Suprapubic skin (tissue), 4 donors: Measurements from ENCODE around the gene SEMA3C. TPM values are rescaled to one million over a fixed set of nuclear protein-coding genes. Genes with fewer than 3 reads are reported as not detected.
A peak's percentile ranks its signal among the peaks of the same experiment; 100 is the strongest.

Experiments used
- DNase-seq, 2 donors: peaks; one replicate each; pipeline ENCODE4 v3.0.0-alpha.2; 2019; ENCODE audit warnings: low spot score in 2 of 2
- H3K27ac ChIP-seq: fragments of 200-600 bp; sonication (generic); one replicate; pipeline ENCODE4 v1.5.1; 2019
- H3K27me3 ChIP-seq: fragments of 200-600 bp; sonication (generic); one replicate; pipeline ENCODE4 v1.5.1; 2019
- H3K36me3 ChIP-seq: fragments of 200-600 bp; sonication (generic); one replicate; pipeline ENCODE4 v1.5.1; 2019
- H3K4me1 ChIP-seq: fragments of 200-600 bp; sonication (generic); one replicate; pipeline ENCODE4 v1.5.1; 2019
- H3K4me3 ChIP-seq: fragments of 200-600 bp; sonication (generic); one replicate; pipeline ENCODE4 v1.5.1; 2019; ENCODE audit warnings: mild to moderate bottlenecking
- H3K9me3 ChIP-seq: fragments of 200-600 bp; sonication (generic); one replicate; pipeline ENCODE4 v1.5.1; 2019
- EP300 ChIP-seq: sonication (generic); formaldehyde crosslinking; IDR thresholded peaks from one replicate; pipeline ENCODE4 v1.6.1; 2017; ENCODE audit warnings: antibody characterized with exemption
- POLR2A ChIP-seq, 2 donors: fragments of 450-650 bp; IDR thresholded peaks; one replicate each; pipeline ENCODE4 v1.6.1; 2017; ENCODE audit warnings: antibody characterized with exemption in 2 of 2, mild to moderate bottlenecking in 2 of 2, moderate library complexity in 2 of 2
- POLR2AphosphoS5 ChIP-seq, 3 donors: sonication (generic); formaldehyde crosslinking; IDR thresholded peaks; one replicate each; pipeline ENCODE4 v1.6.1; 2017; ENCODE audit warnings: antibody characterized with exemption in 3 of 3
- WGBS: methylation state at CpG from one replicate; pipeline ENCODE4 v1.1.5; 2018; 5-methylcytosine and 5-hydroxymethylcytosine counted together
- total RNA-seq, 4 donors: library from RNA; depleted of rRNA; stranded (reverse); fragments of >200 nt; gene quantifications; one replicate each; pipeline ENCODE4 v1.1.0, GENCODE V29; 2016
- TF ChIP-seq, protein P1 (sequence below), 2 donors: fragments of 200-600 bp in 1 of 2; fragments of 450-650 bp in 1 of 2; sonication (generic) in 1 of 2; IDR thresholded peaks; one replicate each; pipeline ENCODE4 v1.5.1; 2016 to 2019; ENCODE audit warnings: antibody characterized with exemption in 2 of 2, mild to moderate bottlenecking in 1 of 2, moderate library complexity in 1 of 2

Gene SEMA3C
- total RNA-seq, 4 donors from 2014 or later, result 46.0 to 105 (median 76.0) TPM

DNA sequence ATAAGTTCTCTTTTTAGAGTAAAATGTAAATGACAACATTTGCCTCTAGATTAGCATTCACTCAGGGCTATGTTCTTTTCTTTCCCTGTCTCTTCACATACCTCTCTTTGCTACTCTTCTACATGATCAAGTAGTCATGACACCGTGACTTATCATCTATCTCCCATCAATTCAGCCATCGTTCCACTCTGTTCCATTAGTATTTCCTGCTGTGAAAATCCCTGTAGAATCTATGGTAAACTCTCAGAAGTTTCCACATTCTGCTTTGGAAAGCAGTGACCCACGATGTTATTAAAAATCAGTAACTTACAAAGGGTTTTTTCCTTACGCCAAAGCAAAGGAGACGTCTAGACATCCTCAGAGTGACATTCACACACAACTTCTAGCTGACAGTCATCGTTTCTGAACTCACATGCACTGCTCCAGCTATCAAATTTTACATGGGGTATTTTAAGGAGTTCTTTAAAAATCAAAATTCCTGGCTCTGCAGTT lies 135.6 kb downstream of the SEMA3C start:
- 73% methylated on average over 6 of the region's 6 CpGs for WGBS
- TF ChIP-seq POLR2A (IDR thresholded peaks at IDR 0.05) (no peak), POLR2AphosphoS5 (IDR thresholded peaks at IDR 0.05) (no peak), EP300 (no peak)
- TF ChIP-seq, protein P1, sequence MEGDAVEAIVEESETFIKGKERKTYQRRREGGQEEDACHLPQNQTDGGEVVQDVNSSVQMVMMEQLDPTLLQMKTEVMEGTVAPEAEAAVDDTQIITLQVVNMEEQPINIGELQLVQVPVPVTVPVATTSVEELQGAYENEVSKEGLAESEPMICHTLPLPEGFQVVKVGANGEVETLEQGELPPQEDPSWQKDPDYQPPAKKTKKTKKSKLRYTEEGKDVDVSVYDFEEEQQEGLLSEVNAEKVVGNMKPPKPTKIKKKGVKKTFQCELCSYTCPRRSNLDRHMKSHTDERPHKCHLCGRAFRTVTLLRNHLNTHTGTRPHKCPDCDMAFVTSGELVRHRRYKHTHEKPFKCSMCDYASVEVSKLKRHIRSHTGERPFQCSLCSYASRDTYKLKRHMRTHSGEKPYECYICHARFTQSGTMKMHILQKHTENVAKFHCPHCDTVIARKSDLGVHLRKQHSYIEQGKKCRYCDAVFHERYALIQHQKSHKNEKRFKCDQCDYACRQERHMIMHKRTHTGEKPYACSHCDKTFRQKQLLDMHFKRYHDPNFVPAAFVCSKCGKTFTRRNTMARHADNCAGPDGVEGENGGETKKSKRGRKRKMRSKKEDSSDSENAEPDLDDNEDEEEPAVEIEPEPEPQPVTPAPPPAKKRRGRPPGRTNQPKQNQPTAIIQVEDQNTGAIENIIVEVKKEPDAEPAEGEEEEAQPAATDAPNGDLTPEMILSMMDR (IDR thresholded peaks at IDR 0.05), result no peak
- H3K9me3 ChIP-seq, result no peaks in the 10 kb centered on the region

DNA sequence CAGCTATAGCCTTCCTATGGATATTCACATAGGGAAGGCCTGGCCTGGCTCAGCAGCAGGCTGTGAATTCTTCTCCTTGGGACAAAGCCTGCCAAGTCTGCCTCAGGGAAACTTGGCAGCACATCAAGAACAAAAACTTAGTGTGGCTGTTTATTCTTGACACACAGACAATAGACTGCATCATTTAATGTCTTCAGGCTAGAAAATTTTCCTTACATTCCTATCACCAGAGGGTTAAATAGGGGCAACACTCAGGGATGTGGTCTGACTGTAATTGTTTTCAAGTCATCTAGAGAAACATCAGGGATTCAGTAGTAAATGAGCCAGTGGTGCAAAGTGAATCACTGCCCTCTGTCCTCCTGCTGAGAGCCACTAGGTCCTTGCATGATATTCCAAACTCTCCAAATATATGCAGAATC lies 137.3 kb downstream of the SEMA3C start:
- Histone ChIP-seq H3K9me3 (no peaks in the 10 kb centered on the region), H3K36me3 (no peaks in the 10 kb centered on the region), H3K4me3 (no peak overlapping the region), H3K27ac (peak overlapping the region; percentile 23), H3K4me1 (peaks cover 25% of the 10 kb centered on the region), H3K27me3 (no peaks in the 10 kb centered on the region)
- no peak for DNase-seq
- TF ChIP-seq POLR2AphosphoS5 (IDR thresholded peaks at IDR 0.05) (no peak), EP300 (no peak), POLR2A (IDR thresholded peaks at IDR 0.05) (no peak)
- TF ChIP-seq, protein P1 (IDR thresholded peaks at IDR 0.05), result no peak

More for the DNA sequence above, 135.6 kb downstream of the SEMA3C start:
- H3K4me1 ChIP-seq, result peaks cover 25% of the 10 kb centered on the region
- no peak overlapping the region for H3K27ac ChIP-seq
- no peaks in the 10 kb centered on the region for H3K27me3 ChIP-seq
- no peak overlapping the region for H3K4me3 ChIP-seq
- no peak for DNase-seq
- H3K36me3 ChIP-seq, result no peaks in the 10 kb centered on the region

DNA sequence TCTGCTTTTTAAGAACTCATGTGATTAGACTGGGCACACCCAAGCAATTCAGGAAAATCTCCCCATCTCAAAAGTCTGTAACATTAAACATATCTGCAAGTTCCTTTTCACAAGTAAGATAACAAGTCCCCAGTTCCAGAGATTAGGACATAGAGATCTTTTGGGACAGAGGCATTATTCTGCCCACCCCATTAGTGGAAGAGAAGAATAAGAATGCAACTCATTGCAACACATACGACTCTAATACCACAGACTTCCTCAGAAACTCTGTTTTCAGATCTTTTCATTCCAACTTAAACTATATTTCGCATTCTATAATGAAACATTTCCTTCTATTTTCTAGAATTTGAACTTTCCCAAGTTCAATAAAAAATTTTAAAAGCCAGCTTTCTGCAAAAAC lies 137.7 kb downstream of the SEMA3C start:
- no peak for DNase-seq
- Histone ChIP-seq H3K36me3 (no peaks in the 10 kb centered on the region), H3K4me1 (peaks cover 25% of the 10 kb centered on the region), H3K27me3 (no peaks in the 10 kb centered on the region), H3K4me3 (no peak overlapping the region), H3K27ac (peak overlapping the region; percentile 23), H3K9me3 (no peaks in the 10 kb centered on the region)
- 71% methylated on average over 2 of the region's 2 CpGs for WGBS
- TF ChIP-seq EP300 (no peak), POLR2AphosphoS5 (IDR thresholded peaks at IDR 0.05) (no peak), POLR2A (IDR thresholded peaks at IDR 0.05) (no peak)
- TF ChIP-seq, protein P1 (IDR thresholded peaks at IDR 0.05), result no peak

DNA sequence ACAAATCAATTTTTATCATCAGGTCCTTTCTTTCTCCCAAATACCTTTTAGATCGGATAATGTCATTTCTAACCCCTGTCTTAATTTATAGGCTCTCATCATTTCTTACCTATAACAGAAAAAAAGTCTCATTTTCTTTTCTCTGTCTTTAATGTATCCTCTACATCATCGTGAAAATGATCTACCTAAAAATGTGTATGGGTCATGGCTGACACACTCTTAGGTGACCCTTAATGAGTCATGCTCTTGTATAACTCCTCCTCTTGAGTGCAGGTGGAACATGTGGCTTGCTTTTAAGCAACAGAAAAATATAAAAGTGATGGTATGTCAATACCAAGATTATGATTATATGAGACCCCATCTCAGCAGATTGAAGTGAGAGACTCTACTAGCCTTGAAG lies 139.4 kb downstream of the SEMA3C start:
- Histone ChIP-seq H3K9me3 (no peaks in the 10 kb centered on the region), H3K27me3 (no peaks in the 10 kb centered on the region), H3K27ac (no peak overlapping the region), H3K36me3 (no peaks in the 10 kb centered on the region), H3K4me1 (peaks cover 22% of the 10 kb centered on the region), H3K4me3 (no peak overlapping the region)
- DNase-seq, result no peak
- TF ChIP-seq EP300 (no peak), POLR2AphosphoS5 (IDR thresholded peaks at IDR 0.05) (no peak), POLR2A (IDR thresholded peaks at IDR 0.05) (no peak)
- TF ChIP-seq, protein P1 (IDR thresholded peaks at IDR 0.05), result no peak
- WGBS, result 92% methylated on average over 2 of the region's 2 CpGs

DNA sequence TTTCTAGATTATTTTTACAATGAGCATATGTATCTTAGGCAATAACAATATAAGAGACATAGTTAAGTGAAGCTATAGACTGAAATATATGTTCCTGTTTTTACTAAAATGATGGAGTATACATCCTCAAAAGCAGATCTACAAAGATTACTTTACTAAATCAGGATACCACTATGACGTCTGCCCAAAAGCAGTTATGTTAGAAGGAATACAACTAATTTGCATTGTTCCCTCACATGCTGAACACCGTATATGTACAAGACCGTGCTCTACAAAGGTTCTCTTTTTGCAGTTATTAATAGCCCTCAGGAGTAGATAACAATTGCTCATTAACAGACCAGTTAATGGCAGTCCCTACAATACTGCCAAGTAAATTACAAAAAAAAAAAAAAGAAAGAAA lies 143.0 kb downstream of the SEMA3C start:
- H3K9me3 ChIP-seq, result no peaks in the 10 kb centered on the region
- H3K27me3 ChIP-seq, result no peaks in the 10 kb centered on the region
- DNase-seq, result no peak
- TF ChIP-seq POLR2A (IDR thresholded peaks at IDR 0.05) (no peak), POLR2AphosphoS5 (IDR thresholded peaks at IDR 0.05) (no peak), EP300 (no peak)
- TF ChIP-seq, protein P1 (IDR thresholded peaks at IDR 0.05), result no peak
- H3K4me1 ChIP-seq, result peaks cover 38% of the 10 kb centered on the region
- no peak overlapping the region for H3K27ac ChIP-seq
- H3K36me3 ChIP-seq, result no peaks in the 10 kb centered on the region
- WGBS, result 57% methylated on average over 3 of the region's 3 CpGs
- H3K4me3 ChIP-seq, result no peak overlapping the region
